Activated CD4-positive, alpha-beta T cell treated with anti-CD3 and anti-CD28 coated beads, Interleukin-2, amount 50 U/mL, for 4 hours (primary cell): Measurements from ENCODE around the gene TNP2.
A peak's percentile ranks its signal among the peaks of the same experiment; 100 is the strongest.

ENCODE experiments used
- DNase-seq, 2 experiments: peaks; one replicate each; pipeline ENCODE4 v3.0.0-alpha.2; 2020

Gene TNP2

GRCh38 chr16:11276896-11277593, 7.9 kb upstream of the TNP2 start:
- no peak for DNase-seq

GRCh38 chr16:11276143-11276895, 7.2 kb upstream of the TNP2 start, which contains the start of gene PRM2:
TSS of gene PRM2 (minus strand) at chr16:11276480. CDS start at chr16:11276370, 110 bp downstream.
- no peak for DNase-seq

GRCh38 chr16:11274964-11275363, 5.8 kb upstream of the TNP2 start:
- DNase-seq, result no peak

GRCh38 chr16:11273721-11274324, 4.7 kb upstream of the TNP2 start:
- DNase-seq, result no peak

GRCh38 chr16:11272921-11273720, 4.0 kb upstream of the TNP2 start, which contains the start of gene PRM3:
TSS of gene PRM3 (minus strand) at chr16:11273629. CDS start at chr16:11273595, 34 bp downstream.
- DNase-seq, result no peak

- no peak for DNase-seq
Measured at GRCh38 chr16:11272484-11272883, 3.4 kb upstream of the TNP2 start.

GRCh38 chr16:11271610-11272009, 2.5 kb upstream of the TNP2 start:
- DNase-seq, result no peak

- DNase-seq, result no peak
Measured at GRCh38 chr16:11270602-11271162, 1.6 kb upstream of the TNP2 start.

GRCh38 chr16:11265124-11265523, 4.0 kb downstream of the TNP2 start:
- DNase-seq, result no peak

GRCh38 chr16:11264155-11264832, 4.8 kb downstream of the TNP2 start:
- no peak for DNase-seq

GRCh38 chr16:11263737-11264136, 5.4 kb downstream of the TNP2 start:
- peak in 1 of 2 experiments; percentile 34 for DNase-seq

- no peak for DNase-seq
Measured at GRCh38 chr16:11262915-11263314, 6.2 kb downstream of the TNP2 start.

GRCh38 chr16:11260596-11260966, 8.5 kb downstream of the TNP2 start:
- no peak for DNase-seq

GRCh38 chr16:11259655-11260595, 9.2 kb downstream of the TNP2 start:
- DNase-seq, result no peak

- DNase-seq, result no peak
Measured at GRCh38 chr16:11258553-11259492, 10.3 kb downstream of the TNP2 start.

- DNase-seq, result peak; percentile 46 to 52
Measured at GRCh38 chr16:11257131-11257938, 11.8 kb downstream of the TNP2 start.

GRCh38 chr16:11256661-11257130, 12.4 kb downstream of the TNP2 start:
- no peak for DNase-seq
